Measurements from ENCODE around the gene MT1HL1.

The MT1HL1 gene

GRCh38 chr1:237004116-237004515 is at the start of gene MT1HL1:
MT1HL1 (minus strand) TSS chr1:237004441; CDS start chr1:237004372, 69 bp downstream.
- in situ Hi-C loops (cut with HindIII; ENCODE audit: low pct_ligation_motif_present, low sequenced_read_pairs): no loop called here

GRCh38 chr1:237050915-237051314 is 46.7 kb upstream of the MT1HL1 start:
- no peak for TF ChIP-seq CTCF (IDR thresholded peaks at IDR 0.05; ENCODE audit: low read depth, low read length, missing control alignments)
- no peak overlapping the region for H3K4me3 ChIP-seq (ENCODE audit: low read depth, low read length)
- no peak for DNase-seq
- H3K27me3 ChIP-seq (replicated peaks): no peaks in the 10 kb centered on the region
- H3K27ac ChIP-seq: no peak overlapping the region
- in situ Hi-C loops (cut with HindIII; ENCODE audit: low pct_ligation_motif_present, low sequenced_read_pairs): no loop called here
- H3K36me3 ChIP-seq (replicated peaks): no peaks in the 10 kb centered on the region

More at GRCh38 chr1:237004116-237004515, at the start of gene MT1HL1:
- no peak for DNase-seq
- TF ChIP-seq CTCF (IDR thresholded peaks at IDR 0.05; ENCODE audit: low read depth, low read length, missing control alignments): no peak
- no peak within 1 kb of the TSS for H3K4me3 ChIP-seq (ENCODE audit: low read depth, low read length)
- no peak within 1 kb of the TSS for H3K27ac ChIP-seq
- H3K27me3 ChIP-seq (replicated peaks): no peaks in the 10 kb centered on the region
- H3K36me3 ChIP-seq (replicated peaks): no peaks in the 10 kb centered on the region

- Histone ChIP-seq H3K4me3 (ENCODE audit: low read depth, low read length) (no peak overlapping the region), H3K27me3 (replicated peaks) (peaks cover under 1% of the 10 kb centered on the region), H3K27ac (no peak overlapping the region), H3K36me3 (replicated peaks) (no peaks in the 10 kb centered on the region)
- TF ChIP-seq CTCF (IDR thresholded peaks at IDR 0.05; ENCODE audit: low read depth, low read length, missing control alignments): no peak
- in situ Hi-C loops (cut with HindIII; ENCODE audit: low pct_ligation_motif_present, low sequenced_read_pairs): no loop called here
- DNase-seq: no peak
Observed at GRCh38 chr1:237050185-237050584, 45.9 kb upstream of the MT1HL1 start.

GRCh38 chr1:237048803-237049202 is 44.6 kb upstream of the MT1HL1 start:
- no peak for DNase-seq
- peaks cover 6% of the 10 kb centered on the region for H3K27me3 ChIP-seq (replicated peaks)
- H3K36me3 ChIP-seq (replicated peaks): no peaks in the 10 kb centered on the region
- no peak for TF ChIP-seq CTCF (IDR thresholded peaks at IDR 0.05; ENCODE audit: low read depth, low read length, missing control alignments)
- H3K27ac ChIP-seq: no peak overlapping the region
- H3K4me3 ChIP-seq (ENCODE audit: low read depth, low read length): no peak overlapping the region
- in situ Hi-C loops (cut with HindIII; ENCODE audit: low pct_ligation_motif_present, low sequenced_read_pairs): no loop called here

- DNase-seq: no peak
- H3K27me3 ChIP-seq (replicated peaks): peaks cover 34% of the 10 kb centered on the region
- H3K4me3 ChIP-seq (ENCODE audit: low read depth, low read length): no peak overlapping the region
- in situ Hi-C loops (cut with HindIII; ENCODE audit: low pct_ligation_motif_present, low sequenced_read_pairs): no loop called here
- no peaks in the 10 kb centered on the region for H3K36me3 ChIP-seq (replicated peaks)
- no peak for TF ChIP-seq CTCF (IDR thresholded peaks at IDR 0.05; ENCODE audit: low read depth, low read length, missing control alignments)
- H3K27ac ChIP-seq: no peak overlapping the region
Observed at GRCh38 chr1:237045278-237046016, 41.2 kb upstream of the MT1HL1 start.
